Right ventricle myocardium inferior (tissue), 1 donor: ENCODE results near the gene C14orf132. TPM values are rescaled to one million over a fixed set of nuclear protein-coding genes. Genes with fewer than 3 reads are reported as not detected.

ENCODE experiments used
- ATAC-seq: fragments of 200-7000 bp; cut with Tn5 transposase; one replicate; pipeline ENCODE4 v1.9.1; 2020; ENCODE audit warnings: mild to moderate bottlenecking, moderate library complexity
- DNase-seq: peaks from one replicate; pipeline ENCODE4 v3.0.0; 2021; ENCODE audit errors: missing footprints
- intact Hi-C: fragments of 100-400 bp; cut with DNase I; formaldehyde crosslinking; loops from one replicate; pipeline ENCODE4 v1.11.0; 2022
- total RNA-seq: library from RNA; stranded (reverse); fragmentation: NEBNext Ultra II Directional; extraction: Animal tissue kit (Norgen Biotek cat#: 25700); gene quantifications from one replicate; pipeline ENCODE4 v1.2.1, GENCODE V29; 2021
- donor health status: DM: no; HTN: yes; CAD: no; lungs with severe emphysema.

The C14orf132 gene
- total RNA-seq, 1 donor from 2014 or later, result 1.5 TPM

DNA sequence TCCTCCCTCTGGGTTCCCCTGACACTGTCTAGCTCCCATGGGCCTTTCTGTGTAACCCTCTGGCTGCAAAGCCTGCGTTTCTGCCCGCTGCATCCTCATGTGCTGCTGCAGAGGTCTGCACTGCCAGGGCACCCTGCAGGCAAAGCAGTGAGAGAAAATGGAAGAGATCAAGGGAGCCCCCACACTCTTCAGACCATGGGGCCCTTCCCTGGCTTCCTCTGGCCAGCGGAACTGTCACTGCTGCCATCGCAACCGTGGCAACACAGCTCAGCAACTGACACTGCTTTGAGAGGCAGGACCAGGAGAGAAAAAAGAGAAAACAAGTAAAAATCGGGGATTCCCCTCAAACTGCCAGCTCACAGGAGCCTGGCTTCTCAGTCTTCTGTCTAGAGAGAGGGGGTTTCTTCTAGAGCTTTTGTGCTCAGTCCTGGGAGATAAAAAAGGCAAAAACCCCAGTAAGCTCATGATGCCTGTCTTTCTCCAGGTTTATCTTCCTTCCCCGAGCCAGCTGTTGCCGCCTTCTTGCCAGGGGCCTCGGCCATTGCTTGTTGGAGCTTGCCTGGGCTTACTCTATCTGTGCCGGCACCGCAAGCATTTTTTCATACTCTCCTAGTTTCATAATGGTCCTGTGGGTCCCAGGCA is 38.9 kb downstream of the C14orf132 start:
- DNase-seq (no peak), ATAC-seq (no peak)
- intact Hi-C loops, result no loop called here

DNA sequence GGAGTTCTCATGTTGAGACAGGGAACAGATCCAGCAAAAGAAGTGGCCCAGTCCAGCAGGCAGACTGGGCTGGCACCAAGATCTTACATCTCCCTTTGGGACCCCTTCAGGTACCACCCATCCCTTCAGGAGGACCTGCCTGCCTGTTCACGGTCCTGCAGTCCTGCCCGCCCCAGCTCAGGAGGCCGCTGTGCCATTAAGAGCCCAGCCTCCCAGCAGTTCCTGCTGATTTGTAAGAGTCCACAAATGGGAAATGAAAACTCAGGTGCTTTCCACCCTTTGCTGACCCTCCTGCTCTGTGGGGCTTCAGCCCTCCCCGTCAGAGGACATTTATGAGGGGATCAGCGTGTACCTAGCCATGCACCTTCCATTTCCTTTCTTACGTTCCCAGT is 39.5 kb downstream of the C14orf132 start:
- no peak for DNase-seq
- intact Hi-C loops, result no loop called here
- no peak for ATAC-seq

DNA sequence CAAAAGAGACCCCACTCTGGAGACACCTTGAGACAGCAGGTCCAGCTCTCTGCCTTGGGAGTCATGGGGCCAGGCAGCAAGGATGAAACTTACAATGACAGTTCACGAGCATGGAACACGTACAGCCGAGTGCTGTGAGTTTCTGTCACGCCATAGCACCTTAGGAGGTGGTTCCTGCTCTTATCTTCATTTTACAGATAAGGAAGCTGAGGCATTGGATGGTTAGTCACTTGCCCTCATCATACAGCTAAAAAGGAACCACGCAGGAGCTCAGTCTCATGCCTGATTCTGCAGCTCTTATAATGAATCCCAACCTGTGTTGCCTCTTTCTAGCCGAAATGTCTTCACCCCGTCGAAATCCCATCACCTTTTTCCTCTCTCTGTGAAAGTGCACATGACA is 39.9 kb downstream of the C14orf132 start:
- DNase-seq (no peak), ATAC-seq (no peak)
- intact Hi-C loops, result no loop called here

DNA sequence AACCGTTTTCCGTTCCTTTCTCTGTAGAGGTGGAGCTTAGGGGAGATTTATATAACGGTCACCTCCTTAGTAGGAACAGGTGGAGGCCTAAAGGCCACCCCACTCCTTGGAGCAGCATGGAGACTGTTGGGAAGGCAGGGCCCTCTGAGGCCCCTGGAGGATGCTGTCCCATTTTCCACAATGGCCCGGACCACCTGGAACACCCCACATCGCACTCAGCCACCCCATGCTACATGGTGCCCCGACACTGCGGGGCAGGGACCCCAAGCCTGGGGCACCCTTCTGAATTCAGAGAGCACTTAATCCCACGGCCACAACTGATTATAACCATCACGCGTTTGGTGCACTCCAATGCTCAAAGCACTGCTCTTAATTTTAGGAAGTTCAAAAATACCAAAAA is 41.4 kb downstream of the C14orf132 start:
- DNase-seq, result no peak
- no peak for ATAC-seq
- intact Hi-C loops, result no loop called here

DNA sequence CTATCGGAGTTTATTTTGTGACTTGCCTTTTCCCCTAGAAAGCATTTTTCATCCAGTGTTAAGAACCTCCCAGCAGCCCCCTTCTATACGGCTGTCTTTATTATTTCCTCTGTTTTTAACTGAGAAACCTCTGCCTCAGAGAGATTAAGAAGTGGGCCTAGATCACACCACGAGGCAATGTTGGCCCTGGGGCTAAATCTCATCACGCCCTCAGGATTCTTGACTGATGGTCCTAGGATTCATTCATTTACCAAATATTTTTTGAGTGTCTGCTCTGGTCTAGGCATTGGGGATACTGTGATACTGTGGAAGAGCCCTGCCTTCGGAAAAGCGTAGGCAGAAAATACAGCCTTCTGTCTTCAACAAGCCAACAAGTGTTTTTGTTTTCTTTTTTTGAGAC is 42.1 kb downstream of the C14orf132 start:
- DNase-seq (no peak), ATAC-seq (no peak)
- intact Hi-C loops, result no loop called here

DNA sequence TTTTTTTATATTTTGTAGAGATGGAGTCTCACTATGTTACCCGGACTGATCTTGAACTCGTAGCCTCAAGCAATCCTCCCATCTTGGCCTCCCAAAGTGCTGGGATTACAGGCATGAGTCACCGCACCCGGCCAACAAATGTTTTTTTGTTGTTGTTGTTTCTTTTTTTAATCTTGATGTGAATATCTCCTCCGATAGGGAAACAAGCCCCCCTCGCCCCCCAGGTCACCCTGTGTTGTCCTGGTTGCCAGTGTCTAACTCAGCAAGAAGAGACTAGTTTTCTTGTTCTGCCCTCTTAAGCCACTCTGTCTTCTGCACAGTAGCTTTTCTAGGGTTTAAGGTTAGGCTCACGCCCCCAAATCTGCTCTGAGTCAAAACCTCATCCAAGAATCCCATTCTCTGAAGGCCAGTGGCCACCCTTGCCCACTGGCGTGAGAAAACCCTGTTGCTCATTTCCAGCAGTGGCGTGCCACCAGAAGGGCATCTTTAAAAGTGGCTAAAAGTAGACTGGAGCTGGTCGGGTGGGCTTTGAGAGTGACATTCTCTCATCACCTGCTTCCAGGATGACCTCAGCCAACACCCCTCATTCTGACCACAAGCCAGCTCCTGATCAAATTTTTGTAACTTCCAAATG is 42.7 kb downstream of the C14orf132 start:
- ATAC-seq (no peak), DNase-seq (no peak)
- intact Hi-C loops, result no loop called here

DNA sequence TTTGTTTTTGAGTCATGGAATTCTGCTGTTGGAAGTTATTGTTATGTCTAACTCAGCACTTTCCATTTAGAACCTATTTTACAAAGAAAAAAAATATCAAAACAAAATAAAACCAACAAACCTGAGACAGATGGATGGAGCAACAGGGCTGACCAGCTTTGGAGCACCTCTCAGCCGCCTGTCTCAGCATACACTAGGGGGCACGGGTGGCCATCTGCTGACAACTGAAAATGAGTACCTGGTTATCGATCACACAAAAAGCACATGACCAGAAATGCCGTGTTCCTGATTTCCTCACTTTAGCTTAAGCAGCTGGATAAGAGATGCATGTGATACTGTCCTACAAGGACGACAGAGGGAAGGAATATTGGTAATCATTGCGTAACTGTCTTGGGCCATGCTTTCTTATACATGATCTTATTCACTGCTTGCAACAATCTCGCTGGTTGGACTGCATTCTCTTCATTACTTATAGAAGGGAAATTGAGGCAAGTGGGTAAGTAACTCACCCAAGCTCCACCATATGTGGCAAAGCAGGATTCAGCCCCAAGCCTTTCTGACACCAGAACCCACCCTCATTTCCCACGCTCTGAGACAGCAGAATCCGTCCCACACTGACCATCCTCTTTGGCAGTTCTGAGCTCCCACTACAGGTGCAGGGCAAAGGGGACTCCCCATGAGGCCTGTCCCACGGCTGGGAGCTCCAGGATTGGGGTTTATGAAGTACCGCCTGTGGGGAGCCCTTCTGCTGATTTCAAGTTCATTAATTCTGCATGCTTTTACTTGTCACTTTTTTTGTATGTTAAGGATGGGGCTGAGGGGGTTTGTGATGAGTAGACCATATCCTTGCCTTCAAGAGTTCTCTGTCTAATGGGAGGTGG is 43.5 kb downstream of the C14orf132 start:
- intact Hi-C loops, result no loop called here
- no peak for ATAC-seq
- DNase-seq, result no peak

DNA sequence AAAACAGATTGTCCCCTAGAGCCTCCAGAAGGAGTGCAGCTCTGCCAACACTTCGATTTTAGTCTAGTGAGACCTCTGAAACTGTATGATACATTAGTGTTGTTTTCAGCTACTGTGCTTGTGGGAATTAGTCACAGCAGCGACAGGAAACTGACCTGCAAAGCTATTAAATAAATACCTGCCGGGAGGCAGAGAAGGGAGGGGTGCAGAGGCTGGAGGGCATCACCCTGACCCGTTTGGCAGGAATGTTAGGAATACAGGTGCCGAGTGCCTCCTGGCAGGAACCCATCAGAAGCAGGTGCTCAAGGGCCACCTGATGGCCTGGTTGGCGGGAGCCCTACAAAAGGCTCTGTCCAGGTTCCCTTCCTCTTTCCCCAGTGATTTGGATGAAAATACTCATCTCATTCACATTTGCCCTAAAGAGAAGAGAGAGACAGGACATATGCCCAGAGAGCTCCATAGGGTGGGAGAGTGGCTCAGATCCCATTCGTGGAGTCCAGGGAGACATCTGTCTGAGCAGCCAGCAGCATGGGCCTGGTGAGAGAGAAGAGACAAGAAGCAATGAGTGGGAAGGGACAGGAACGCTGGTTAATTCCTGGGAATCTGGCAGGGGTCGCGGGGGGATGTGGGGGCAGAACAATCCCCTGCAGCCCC is 44.6 kb downstream of the C14orf132 start:
- no peak for DNase-seq

DNA sequence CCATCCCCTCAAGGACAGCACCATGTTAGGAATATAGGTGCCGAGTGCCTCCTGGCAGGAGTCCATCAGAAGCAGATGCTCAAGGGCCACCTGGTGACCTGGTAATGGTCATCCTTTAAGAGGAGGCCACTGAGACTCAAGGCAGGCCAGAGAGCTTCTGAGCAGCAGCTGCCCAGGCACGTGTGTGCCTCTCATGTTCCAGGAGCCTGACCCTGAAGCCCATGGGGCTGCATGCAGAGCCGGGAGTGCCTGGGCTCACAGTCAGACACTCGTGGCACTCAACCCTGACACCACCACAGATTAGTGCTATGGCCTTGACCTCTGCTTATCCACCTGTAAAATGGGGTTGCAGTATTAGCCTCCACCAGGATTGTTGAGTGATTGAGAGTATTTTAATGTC is 45.6 kb downstream of the C14orf132 start:
- DNase-seq (no peak), ATAC-seq (no peak)
- intact Hi-C loops, result no loop called here

More for the DNA sequence above, 44.6 kb downstream of the C14orf132 start:
- intact Hi-C loops, result no loop called here
- ATAC-seq, result no peak

DNA sequence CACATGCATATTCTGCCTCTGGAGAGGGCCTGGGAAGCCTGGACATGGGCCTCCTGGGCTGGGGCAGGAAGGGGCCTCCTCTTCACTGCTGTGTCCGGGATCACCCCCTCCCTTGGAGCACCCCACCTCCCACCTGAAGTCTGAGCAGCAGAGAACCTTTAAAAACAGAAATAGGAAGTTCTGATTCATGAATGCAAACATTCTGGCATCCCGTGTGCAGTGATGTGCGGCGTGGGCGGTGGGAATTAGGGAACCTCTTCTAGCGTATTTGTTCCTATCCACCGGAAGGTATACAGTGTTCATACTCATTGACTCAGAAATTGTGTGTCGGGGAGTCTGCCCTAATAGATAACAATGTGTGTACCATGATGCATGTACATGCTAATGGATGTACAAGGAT is 46.2 kb downstream of the C14orf132 start:
- intact Hi-C loops, result no loop called here
- ATAC-seq, result no peak
- no peak for DNase-seq

DNA sequence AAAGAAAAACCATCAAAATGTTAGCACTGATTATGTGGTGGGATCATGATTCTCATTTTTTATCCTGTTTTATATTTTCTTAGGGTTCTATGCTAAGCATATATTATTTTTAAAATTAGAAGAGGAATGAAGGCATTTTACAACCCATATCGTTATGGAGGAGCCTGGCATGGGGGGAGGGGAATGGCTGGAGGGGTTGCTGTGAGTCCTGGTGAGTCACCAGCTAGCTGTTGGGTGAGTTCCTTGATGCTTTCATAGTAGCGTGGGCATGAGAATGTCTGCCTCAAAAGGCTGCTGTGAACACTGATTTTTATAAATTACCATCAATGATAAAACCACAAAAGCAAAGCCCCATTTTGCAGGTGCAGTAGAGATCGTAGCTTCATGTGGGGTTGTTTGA is 46.9 kb downstream of the C14orf132 start:
- DNase-seq (no peak), ATAC-seq (no peak)
- intact Hi-C loops, result no loop called here

DNA sequence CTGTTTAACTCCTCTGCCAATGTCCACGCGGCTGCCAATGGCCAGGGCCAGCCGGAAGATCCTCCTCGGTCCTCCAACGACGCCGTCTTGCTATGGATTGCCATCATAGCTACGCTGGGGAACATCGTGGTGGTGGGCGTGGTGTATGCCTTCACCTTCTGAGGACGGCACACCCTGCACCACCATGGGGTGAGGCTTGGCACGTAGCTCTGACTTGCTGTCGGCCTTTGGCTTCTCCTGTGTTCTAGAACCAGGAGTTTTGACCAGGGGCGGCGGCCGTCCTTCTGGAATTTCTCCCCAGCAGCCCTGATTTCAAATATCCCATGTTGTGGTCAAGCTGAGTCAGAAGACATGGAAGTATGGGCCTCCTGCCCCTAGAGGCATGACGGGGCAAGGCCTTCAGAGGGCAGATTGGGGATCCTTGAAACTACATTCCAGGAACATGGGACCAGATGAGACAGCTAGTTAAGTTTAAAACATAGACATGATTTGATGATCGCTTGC is 47.5 kb downstream of the C14orf132 start:
- ATAC-seq (no peak), DNase-seq (no peak)
- intact Hi-C loops, result no loop called here

DNA sequence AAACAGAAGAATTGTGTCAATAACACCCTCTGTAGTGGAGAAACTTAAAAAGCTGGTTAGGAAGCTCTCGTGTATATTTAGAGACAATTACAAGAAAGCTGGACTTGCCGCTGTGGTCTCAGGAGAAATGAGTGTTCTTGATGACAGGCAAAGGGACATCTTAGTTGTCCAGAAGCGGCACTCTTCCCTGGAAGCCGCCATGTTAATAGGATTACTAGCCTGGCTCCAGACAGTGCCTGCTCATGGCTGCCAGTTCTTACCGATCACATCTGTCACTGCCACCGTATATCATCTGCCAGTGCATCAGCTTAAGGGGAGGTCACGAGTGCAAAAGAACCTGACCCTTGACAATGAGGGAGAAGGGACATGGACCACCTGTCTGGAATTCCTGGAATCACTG is 48.9 kb downstream of the C14orf132 start:
- no peak for ATAC-seq
- intact Hi-C loops, result no loop called here
- no peak for DNase-seq

DNA sequence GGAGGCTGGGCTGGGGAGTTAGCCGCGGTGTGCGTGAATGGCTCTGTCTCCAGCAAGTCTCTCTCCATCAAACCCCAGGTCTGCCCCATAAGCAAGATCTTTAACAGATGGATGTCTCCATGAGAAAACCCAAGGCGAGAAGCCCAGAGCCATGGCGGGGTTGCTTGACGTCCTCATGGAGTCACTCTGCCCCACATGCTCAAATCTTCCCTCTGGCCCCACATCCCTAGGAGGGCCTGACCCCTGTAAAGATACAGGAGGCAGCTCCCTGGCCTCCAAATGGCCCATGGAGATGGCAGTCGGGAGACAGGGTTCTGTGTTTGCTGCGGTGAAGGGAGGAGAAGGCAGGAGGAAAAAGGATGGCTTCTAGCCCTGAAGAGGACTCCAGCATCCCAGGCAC is 49.3 kb downstream of the C14orf132 start:
- ATAC-seq, result no peak
- DNase-seq, result no peak
- intact Hi-C loops, result no loop called here

DNA sequence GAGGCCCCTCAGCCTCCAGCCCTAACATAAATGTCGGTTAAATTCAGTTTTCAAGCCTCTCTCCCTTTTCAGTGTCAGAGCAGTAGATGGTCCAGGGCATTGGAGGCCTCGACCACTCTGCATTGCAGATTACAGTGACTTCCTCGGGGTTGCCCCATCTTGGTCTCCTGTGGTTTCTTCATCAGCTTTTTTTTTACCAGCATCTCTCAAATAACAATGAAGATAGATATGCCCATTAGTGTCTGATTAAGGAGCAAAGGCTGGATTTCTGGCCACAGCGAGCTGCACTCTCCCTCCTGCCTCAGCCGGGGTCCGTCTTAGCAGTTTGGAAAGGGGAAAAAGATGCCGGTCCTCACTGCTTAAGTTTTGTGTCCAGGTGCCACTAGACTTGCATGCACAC is 49.7 kb downstream of the C14orf132 start:
- intact Hi-C loops, result no loop called here
- no peak for ATAC-seq
- DNase-seq, result no peak

DNA sequence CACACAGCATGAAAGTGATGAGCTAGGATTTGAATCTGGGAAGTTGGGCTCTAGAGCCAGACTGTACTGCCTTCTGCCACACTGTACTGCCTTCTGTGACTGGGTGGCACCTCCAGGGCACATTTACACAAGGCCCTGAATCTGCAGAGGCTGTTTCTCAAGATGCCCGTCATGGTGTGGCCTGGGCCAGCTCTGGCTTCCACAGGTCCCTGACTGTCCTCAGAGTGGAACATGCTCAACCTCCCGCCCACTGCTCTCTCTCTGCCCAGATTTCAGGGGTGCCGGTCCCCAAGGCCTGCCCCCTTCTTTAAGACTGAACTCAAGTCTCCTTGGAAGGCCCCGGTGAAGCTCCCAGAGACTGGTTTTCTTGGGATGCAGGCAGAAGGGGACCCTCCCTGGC is 50.2 kb downstream of the C14orf132 start:
- intact Hi-C loops, result no loop called here
- DNase-seq (no peak), ATAC-seq (no peak)

DNA sequence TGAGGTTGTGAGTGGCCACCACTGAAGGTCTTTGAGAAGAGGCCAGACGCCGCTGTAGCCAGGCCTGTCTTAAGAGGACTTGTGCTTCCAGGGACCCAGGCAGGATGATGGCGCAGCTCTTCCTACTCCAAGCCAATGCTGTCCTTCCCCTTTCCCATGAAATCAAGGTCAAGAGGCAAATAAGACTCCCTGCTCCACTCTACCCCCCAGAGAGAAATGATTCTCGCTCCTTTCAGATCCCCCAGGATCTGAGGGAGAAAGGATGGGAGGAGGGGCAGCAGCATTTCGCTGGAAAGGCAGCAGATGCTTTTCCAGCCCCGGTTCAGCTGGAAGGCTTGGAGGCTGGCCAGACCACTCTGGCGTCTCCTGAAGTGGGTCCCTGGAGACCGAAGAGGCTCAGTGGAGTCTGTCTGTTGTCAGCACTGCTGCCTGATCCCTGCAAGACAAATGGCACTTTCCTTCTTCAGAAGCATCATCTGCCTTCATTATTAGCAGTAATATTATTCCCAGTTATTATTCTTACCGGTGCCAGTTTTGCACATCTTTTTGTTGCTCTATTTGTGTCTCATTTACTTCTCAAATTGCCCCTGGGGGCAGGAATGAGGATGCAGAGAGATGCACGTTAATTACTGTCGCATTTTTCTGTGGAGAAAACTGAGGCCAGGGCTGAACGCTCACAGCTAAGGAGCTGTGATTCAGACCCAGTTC is 51.4 kb downstream of the C14orf132 start:
- intact Hi-C loops, result no loop called here
- DNase-seq (peak; percentile 87), ATAC-seq (peak; percentile 73)

DNA sequence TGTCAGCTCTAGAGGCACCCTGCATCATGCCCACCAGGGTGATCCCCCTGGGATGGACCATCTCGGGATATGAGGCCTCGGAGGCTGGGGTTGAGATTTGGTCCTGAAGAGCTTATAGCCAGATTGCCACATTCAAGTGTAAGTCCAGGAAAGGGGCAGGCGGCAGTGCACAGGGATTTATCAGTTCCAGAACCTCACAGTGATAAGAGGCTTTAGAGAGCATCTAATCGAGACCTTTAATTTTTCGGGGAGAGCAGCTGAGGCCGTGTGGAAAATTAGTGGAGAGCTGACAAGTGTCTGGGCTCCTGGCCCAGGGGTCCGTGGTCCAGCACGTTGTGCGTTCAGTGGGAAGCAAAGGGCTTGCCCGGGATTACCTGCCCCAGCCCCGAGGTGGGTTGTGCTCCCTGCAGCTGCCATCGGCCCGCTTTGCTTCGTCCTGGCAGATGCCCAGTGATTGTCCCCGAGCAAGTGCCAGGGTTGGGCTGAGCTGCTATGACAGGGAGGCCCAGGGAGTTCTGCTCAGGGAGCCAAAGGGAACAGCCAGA is 52.1 kb downstream of the C14orf132 start:
- ATAC-seq, result peak; percentile 12
- no peak for DNase-seq
- intact Hi-C loops, result no loop called here
